Endothelial cell of umbilical vein (primary cell): ENCODE results near the gene HDHD5. TPM values are rescaled to one million over a fixed set of nuclear protein-coding genes. Genes with fewer than 3 reads are reported as not detected.

Experiments used
- BruUV-seq: library from RNA; stranded (reverse); fragments of 400-500 nt; replicated peaks from 2 replicates; lab custom pipeline; 2021; lab: Mats Ljungman, UMichigan
- CTCF ChIA-PET: fragments of 300-600, 350-600 bp; sonication (Branson Sonifier 250); formaldehyde crosslinking; loops from one replicate; lab custom pipeline; 2021; ENCODE audit warnings: antibody characterized with exemption, inconsistent platforms; lab: Charles Lee
- POLR2A ChIA-PET: fragments of 300-600, 350-600 bp; sonication (Branson Sonifier 250); formaldehyde crosslinking; loops from one replicate; lab custom pipeline; 2021; ENCODE audit warnings: antibody characterized with exemption, inconsistent platforms; lab: Charles Lee
- DNase-seq: peaks from one replicate; pipeline ENCODE4 v3.0.0-alpha.2; 2011; ENCODE audit warnings: low read depth, low spot score
- FAIRE-seq: peaks from 2 replicates; lab custom pipeline; 2011; peaks lifted over from hg19 to GRCh38; lab: Jason Lieb, UNC
- H2AFZ ChIP-seq: 2 replicates; pipeline ENCODE4 v1.6.0; 2012; ENCODE audit warnings: low read depth, low read length, control low read depth, inconsistent platforms
- H3K27ac ChIP-seq: 2 replicates; pipeline ENCODE4 v1.5.1; 2011; ENCODE audit warnings: low read depth, mild to moderate bottlenecking, control low read depth, low read length, moderate library complexity; ENCODE audit not compliant: insufficient read depth
- H3K27me3 ChIP-seq, 2 experiments: 2 replicates each; pipeline versions ENCODE4 v1.6.0 to v1.6.1; 2011; ENCODE audit warnings: low read length in 2 of 2, mixed read lengths in 1 of 2; ENCODE audit not compliant: control insufficient read depth in 2 of 2, insufficient read depth in 2 of 2
- H3K36me3 ChIP-seq, 2 experiments: 2 replicates in 1 of 2; 3 replicates in 1 of 2; pipeline ENCODE4 v1.5.1; 2011; ENCODE audit warnings: low read length in 2 of 2, mild to moderate bottlenecking in 1 of 2, moderate library complexity in 1 of 2; ENCODE audit not compliant: control insufficient read depth in 2 of 2, insufficient read depth in 2 of 2; ENCODE audit errors: extremely low read depth in 1 of 2
- H3K4me1 ChIP-seq: 3 replicates; pipeline ENCODE4 v1.5.1; 2011; ENCODE audit warnings: mild to moderate bottlenecking, low read length; ENCODE audit not compliant: control insufficient read depth, insufficient read depth; ENCODE audit errors: extremely low read depth
- H3K4me2 ChIP-seq: 2 replicates; pipeline ENCODE4 v1.6.1; 2011; ENCODE audit warnings: low read length, control low read depth, mixed read lengths; ENCODE audit not compliant: insufficient read depth
- H3K4me3 ChIP-seq, 3 experiments: fragments of 200-600 bp in 1 of 3; sonication (generic), shearing (Covaris generic) in 1 of 3; replicated peaks in 1 of 3; 2 replicates each; pipeline ENCODE4 v1.5.1; 2011 to 2016; ENCODE audit warnings: control low read depth in 3 of 3, low read length in 3 of 3, mild to moderate bottlenecking in 2 of 3, inconsistent platforms in 1 of 3, low read depth in 1 of 3, moderate library complexity in 1 of 3; ENCODE audit not compliant: insufficient read depth in 1 of 3
- H3K79me2 ChIP-seq: 2 replicates; pipeline ENCODE4 v1.6.0; 2012; ENCODE audit warnings: low read length, inconsistent platforms; ENCODE audit not compliant: control insufficient read depth, insufficient read depth
- H3K9ac ChIP-seq: replicated peaks from 2 replicates; pipeline ENCODE3; 2011; ENCODE audit warnings: low read length, control low read depth; ENCODE audit not compliant: insufficient read depth; ENCODE audit errors: extremely low read depth
- H3K9me1 ChIP-seq: replicated peaks from 3 replicates; pipeline ENCODE4 v1.6.0; 2011; ENCODE audit warnings: mild to moderate bottlenecking, low read length; ENCODE audit not compliant: control insufficient read depth, insufficient read depth; ENCODE audit errors: extremely low read depth
- H3K9me3 ChIP-seq: replicated peaks from 2 replicates; pipeline ENCODE4 v1.5.1; 2012; ENCODE audit warnings: low read length, inconsistent platforms; ENCODE audit not compliant: control insufficient read depth, insufficient read depth
- H4K20me1 ChIP-seq: replicated peaks from 2 replicates; pipeline ENCODE3; 2011; ENCODE audit warnings: mild to moderate bottlenecking, low read length; ENCODE audit not compliant: control insufficient read depth, insufficient read depth; ENCODE audit errors: extremely low read depth
- EZH2 ChIP-seq: IDR thresholded peaks from 2 replicates; pipeline ENCODE4 v1.6.1; 2012; ENCODE audit warnings: borderline replicate concordance, low read depth, mild to moderate bottlenecking, moderate library complexity, low read length, inconsistent platforms; ENCODE audit not compliant: severe bottlenecking
- FOS ChIP-seq: IDR thresholded peaks from 2 replicates; pipeline ENCODE4 v1.6.1; 2011; ENCODE audit warnings: mild to moderate bottlenecking, low read length, moderate library complexity, borderline replicate concordance; ENCODE audit not compliant: insufficient read depth
- GATA2 ChIP-seq: IDR thresholded peaks from 2 replicates; pipeline ENCODE4 v1.7.0; 2011; ENCODE audit warnings: low read depth, mild to moderate bottlenecking, moderate library complexity, mixed read lengths, low read length; ENCODE audit not compliant: insufficient read length, insufficient read depth
- JUN ChIP-seq: IDR thresholded peaks from 2 replicates; pipeline ENCODE4 v1.6.1; 2011; ENCODE audit warnings: borderline replicate concordance, low read depth; ENCODE audit not compliant: insufficient read length, insufficient read depth
- MYC ChIP-seq: IDR thresholded peaks from one replicate; pipeline ENCODE4 v1.6.1; 2011; ENCODE audit warnings: mild to moderate bottlenecking, low read depth, low read length
- POLR2A ChIP-seq: IDR thresholded peaks from 2 replicates; pipeline ENCODE4 v1.6.1; 2012; ENCODE audit warnings: low read depth, mild to moderate bottlenecking, control low read depth, low read length
- POLR2AphosphoS5 ChIP-seq: IDR thresholded peaks from 2 replicates; pipeline ENCODE4 v1.6.1; 2012; ENCODE audit warnings: low read depth, mild to moderate bottlenecking, control low read depth, low read length, moderate library complexity; ENCODE audit not compliant: insufficient read depth
- dilution Hi-C: fragments of 300-500 bp; cut with MboI; formaldehyde crosslinking; loops from one replicate; pipeline ENCODE4 v1.15.0; 2019; ENCODE audit warnings: low sequenced_read_pairs; ENCODE audit not compliant: extremely low pct_ligation_motif_present
- intact Hi-C: fragments of 100-400 bp; cut with micrococcal nuclease; formaldehyde crosslinking; loops from one replicate; pipeline ENCODE4 v1.10.0; 2022
- polyA plus RNA-seq, 4 experiments: library from polyadenylated mRNA; depleted of rRNA in 3 of 4; stranded (reverse) in 3 of 4; unstranded in 1 of 4; fragments of >200 nt; gene quantifications; 2 replicates each; pipeline versions ENCODE4 v1.2.1 to v1.2.3, GENCODE V29; 2011 to 2012; ENCODE audit warnings: missing spikeins in 1 of 4
- total RNA-seq: library from RNA; stranded (reverse); gene quantifications from 2 replicates; pipeline ENCODE4 v1.2.3, GENCODE V29; 2021
- TF ChIP-seq, protein P1 (sequence below): IDR thresholded peaks from 2 replicates; pipeline ENCODE4 v1.6.1; 2011; ENCODE audit not compliant: insufficient read depth, insufficient read length
- TF ChIP-seq, protein P2 (sequence below), 2 donors: IDR thresholded peaks; 1 replicate in 1 of 2; 2 replicates in 1 of 2; pipeline ENCODE4 v1.5.1; 2011; ENCODE audit warnings: low read length in 2 of 2, mild to moderate bottlenecking in 2 of 2, moderate library complexity in 2 of 2, control low read depth in 1 of 2, inconsistent platforms in 1 of 2, low read depth in 1 of 2; ENCODE audit not compliant: insufficient read depth in 1 of 2; ENCODE audit errors: extremely low read depth in 1 of 2

Gene HDHD5
- total and polyA plus RNA-seq, 2 donors (not counting 3 experiments of a cell fraction or from before 2014, with no cell fraction given) = 28.1 to 54.1 TPM

DNA sequence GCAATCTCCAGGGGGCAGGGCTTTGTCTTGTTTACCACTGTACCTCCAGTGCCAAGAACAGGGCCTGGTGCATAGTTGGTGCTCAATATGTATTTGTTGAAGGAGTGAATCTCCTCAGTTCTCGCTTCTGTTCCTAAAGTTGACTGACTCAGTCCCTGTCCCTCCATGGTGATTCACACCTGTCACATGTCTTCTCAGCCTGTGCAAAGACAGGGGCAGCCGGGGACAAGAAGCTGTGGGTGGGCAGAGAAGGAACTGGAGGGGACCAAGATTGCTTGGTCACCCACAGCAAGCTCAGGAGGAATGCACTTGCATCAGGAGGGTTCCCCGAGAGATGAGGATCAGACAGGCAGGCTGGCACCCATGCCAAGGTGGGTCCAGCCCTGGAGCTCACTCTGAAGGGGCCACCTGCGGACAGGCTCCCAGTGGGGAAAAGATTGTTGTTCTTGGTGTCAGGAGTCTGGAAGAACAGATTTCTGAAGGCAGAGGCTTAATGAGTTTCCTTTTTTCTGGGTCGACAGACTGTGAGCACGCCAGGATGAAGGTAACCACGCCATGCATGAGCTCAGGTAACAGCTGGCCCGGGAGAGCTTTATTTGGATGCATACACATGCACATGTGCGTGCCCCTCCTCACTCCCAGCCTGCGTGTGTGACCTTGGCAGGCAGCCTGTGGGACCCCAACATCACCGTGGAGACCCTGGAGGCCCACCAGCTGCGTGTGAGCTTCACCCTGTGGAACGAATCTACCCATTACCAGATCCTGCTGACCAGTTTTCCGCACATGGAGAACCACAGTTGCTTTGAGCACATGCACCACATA is 57.4 kb downstream of the HDHD5 start:
- Histone ChIP-seq H4K20me1 (no peaks in the 10 kb centered on the region), H3K27ac (no peak overlapping the region), H3K4me3 (no peak overlapping the region), H3K4me2 (no peak overlapping the region), H3K9me1 (no peaks in the 10 kb centered on the region), H3K79me2 (no peaks in the 10 kb centered on the region), H3K9ac (no peak overlapping the region), H3K9me3 (no peaks in the 10 kb centered on the region), H3K4me1 (no peaks in the 10 kb centered on the region), H3K36me3 (peaks cover 5 to 32% of the 10 kb centered on the region in 2 experiments), H2AFZ (no peak overlapping the region), H3K27me3 (no peaks in the 10 kb centered on the region)
- ChIA-PET POLR2A (no interaction called here), CTCF (no interaction called here)
- no peak for TF ChIP-seq FOS
- TF ChIP-seq, protein P1, sequence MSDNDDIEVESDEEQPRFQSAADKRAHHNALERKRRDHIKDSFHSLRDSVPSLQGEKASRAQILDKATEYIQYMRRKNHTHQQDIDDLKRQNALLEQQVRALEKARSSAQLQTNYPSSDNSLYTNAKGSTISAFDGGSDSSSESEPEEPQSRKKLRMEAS = no peak
- TF ChIP-seq POLR2A = no peak
- no peak for TF ChIP-seq GATA2
- no peak for TF ChIP-seq EZH2
- no peak for TF ChIP-seq POLR2AphosphoS5
- TF ChIP-seq MYC = no peak
- TF ChIP-seq, protein P2, sequence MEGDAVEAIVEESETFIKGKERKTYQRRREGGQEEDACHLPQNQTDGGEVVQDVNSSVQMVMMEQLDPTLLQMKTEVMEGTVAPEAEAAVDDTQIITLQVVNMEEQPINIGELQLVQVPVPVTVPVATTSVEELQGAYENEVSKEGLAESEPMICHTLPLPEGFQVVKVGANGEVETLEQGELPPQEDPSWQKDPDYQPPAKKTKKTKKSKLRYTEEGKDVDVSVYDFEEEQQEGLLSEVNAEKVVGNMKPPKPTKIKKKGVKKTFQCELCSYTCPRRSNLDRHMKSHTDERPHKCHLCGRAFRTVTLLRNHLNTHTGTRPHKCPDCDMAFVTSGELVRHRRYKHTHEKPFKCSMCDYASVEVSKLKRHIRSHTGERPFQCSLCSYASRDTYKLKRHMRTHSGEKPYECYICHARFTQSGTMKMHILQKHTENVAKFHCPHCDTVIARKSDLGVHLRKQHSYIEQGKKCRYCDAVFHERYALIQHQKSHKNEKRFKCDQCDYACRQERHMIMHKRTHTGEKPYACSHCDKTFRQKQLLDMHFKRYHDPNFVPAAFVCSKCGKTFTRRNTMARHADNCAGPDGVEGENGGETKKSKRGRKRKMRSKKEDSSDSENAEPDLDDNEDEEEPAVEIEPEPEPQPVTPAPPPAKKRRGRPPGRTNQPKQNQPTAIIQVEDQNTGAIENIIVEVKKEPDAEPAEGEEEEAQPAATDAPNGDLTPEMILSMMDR (IDR thresholded peaks at IDR 0.05; ENCODE audit: extremely low read depth in 1 of 2, insufficient read depth in 1 of 2, low read depth in 1 of 2, low read length in 2 of 2) = no peak
- TF ChIP-seq JUN = no peak
- BruUV-seq = no TSS peak
- no peak for DNase-seq
- intact Hi-C loops = no loop called here
- dilution Hi-C loops = no loop called here
- FAIRE-seq = no peak
